ENCODE results near the gene ANKS4B.
"Not testable (repeated sequence)": the region's sequence is repeated elsewhere in the genome, so short reads cannot be mapped to it uniquely, and the experiment has no call there.

Gene ANKS4B

GRCh38 chr16:21265104-21265837 is 31.8 kb downstream of the ANKS4B start:
- no peak for DNase-seq (ENCODE audit: insufficient read length, low spot score)
- peak; percentile 61 for FAIRE-seq
- no peak for TF ChIP-seq POLR2A (IDR thresholded peaks at IDR 0.05; ENCODE audit: low read depth, low read length)
- TF ChIP-seq SPI1 (IDR thresholded peaks at IDR 0.05; ENCODE audit: low read depth, low read length) = no peak

GRCh38 chr16:21267298-21267697 is 33.8 kb downstream of the ANKS4B start:
- FAIRE-seq = no peak

GRCh38 chr16:21268236-21268635 is 34.7 kb downstream of the ANKS4B start:
- no peak for FAIRE-seq
- no peak for DNase-seq (ENCODE audit: insufficient read length, low spot score)
- TF ChIP-seq POLR2A (IDR thresholded peaks at IDR 0.05; ENCODE audit: low read depth, low read length) (no peak), POU2F2 (IDR thresholded peaks at IDR 0.05; ENCODE audit: low read depth, low read length) (no peak), TAF1 (IDR thresholded peaks at IDR 0.05; ENCODE audit: low read depth, low read length) (no peak), POLR2AphosphoS5 (IDR thresholded peaks at IDR 0.05; ENCODE audit: low read depth, low read length) (no peak), PAX5 (IDR thresholded peaks at IDR 0.05; ENCODE audit: insufficient read depth, low read length, severe bottlenecking) (no peak), SPI1 (IDR thresholded peaks at IDR 0.05; ENCODE audit: low read depth, low read length) (no peak)

More at GRCh38 chr16:21267298-21267697, 33.8 kb downstream of the ANKS4B start:
- no peak for DNase-seq (ENCODE audit: insufficient read length, low spot score)
- TF ChIP-seq POLR2AphosphoS5 (IDR thresholded peaks at IDR 0.05; ENCODE audit: low read depth, low read length) (no peak), TAF1 (IDR thresholded peaks at IDR 0.05; ENCODE audit: low read depth, low read length) (no peak), POU2F2 (IDR thresholded peaks at IDR 0.05; ENCODE audit: low read depth, low read length) (no peak), PAX5 (IDR thresholded peaks at IDR 0.05; ENCODE audit: insufficient read depth, low read length, severe bottlenecking) (no peak), POLR2A (IDR thresholded peaks at IDR 0.05; ENCODE audit: low read depth, low read length) (no peak), SPI1 (IDR thresholded peaks at IDR 0.05; ENCODE audit: low read depth, low read length) (no peak)

GRCh38 chr16:21272253-21272652 is 38.8 kb downstream of the ANKS4B start:
- TF ChIP-seq POU2F2 (IDR thresholded peaks at IDR 0.05; ENCODE audit: low read depth, low read length) = no peak
- TF ChIP-seq POLR2A (IDR thresholded peaks at IDR 0.05; ENCODE audit: low read depth, low read length) = no peak
- TF ChIP-seq SPI1 (IDR thresholded peaks at IDR 0.05; ENCODE audit: low read depth, low read length) = no peak
- TF ChIP-seq PAX5 (IDR thresholded peaks at IDR 0.05; ENCODE audit: insufficient read depth, low read length, severe bottlenecking) = no peak
- no peak for TF ChIP-seq TAF1 (IDR thresholded peaks at IDR 0.05; ENCODE audit: low read depth, low read length)
- no peak for TF ChIP-seq POLR2AphosphoS5 (IDR thresholded peaks at IDR 0.05; ENCODE audit: low read depth, low read length)
- DNase-seq (ENCODE audit: insufficient read length, low spot score) (no peak), FAIRE-seq (no peak)

- not testable (repeated sequence) for DNase-seq (ENCODE audit: insufficient read length, low spot score); FAIRE-seq
Observed at GRCh38 chr16:21272763-21273162, 39.3 kb downstream of the ANKS4B start.

GRCh38 chr16:21274172-21274726 is 40.8 kb downstream of the ANKS4B start:
- no peak for TF ChIP-seq POLR2A (IDR thresholded peaks at IDR 0.05; ENCODE audit: low read depth, low read length)
- no peak; the same call in 1 of the 2 replicates for TF ChIP-seq POU2F2 (IDR thresholded peaks at IDR 0.05; ENCODE audit: low read depth, low read length)
- peak; percentile 88 for TF ChIP-seq PAX5 (IDR thresholded peaks at IDR 0.05; ENCODE audit: insufficient read depth, low read length, severe bottlenecking)
- TF ChIP-seq SPI1 (IDR thresholded peaks at IDR 0.05; ENCODE audit: low read depth, low read length) = peak; percentile 96
- TF ChIP-seq TAF1 (IDR thresholded peaks at IDR 0.05; ENCODE audit: low read depth, low read length) = no peak
- no peak for TF ChIP-seq POLR2AphosphoS5 (IDR thresholded peaks at IDR 0.05; ENCODE audit: low read depth, low read length)
- no peak for FAIRE-seq
- DNase-seq (ENCODE audit: insufficient read length, low spot score) = no peak

GRCh38 chr16:21275529-21275928 is 42.0 kb downstream of the ANKS4B start:
- DNase-seq (ENCODE audit: insufficient read length, low spot score) = no peak
- FAIRE-seq = no peak
- no peak for TF ChIP-seq POU2F2 (IDR thresholded peaks at IDR 0.05; ENCODE audit: low read depth, low read length)
- TF ChIP-seq POLR2A (IDR thresholded peaks at IDR 0.05; ENCODE audit: low read depth, low read length) = no peak
- TF ChIP-seq PAX5 (IDR thresholded peaks at IDR 0.05; ENCODE audit: insufficient read depth, low read length, severe bottlenecking) = no peak
- TF ChIP-seq POLR2AphosphoS5 (IDR thresholded peaks at IDR 0.05; ENCODE audit: low read depth, low read length) = no peak
- no peak for TF ChIP-seq SPI1 (IDR thresholded peaks at IDR 0.05; ENCODE audit: low read depth, low read length)
- no peak for TF ChIP-seq TAF1 (IDR thresholded peaks at IDR 0.05; ENCODE audit: low read depth, low read length)

GRCh38 chr16:21276090-21276489 is 42.6 kb downstream of the ANKS4B start:
- FAIRE-seq (peak; percentile 43), DNase-seq (ENCODE audit: insufficient read length, low spot score) (no peak)
- TF ChIP-seq SPI1 (IDR thresholded peaks at IDR 0.05; ENCODE audit: low read depth, low read length) (peak; percentile 90), POLR2A (IDR thresholded peaks at IDR 0.05; ENCODE audit: low read depth, low read length) (no peak)

- FAIRE-seq (peak; percentile 20), DNase-seq (ENCODE audit: insufficient read length, low spot score) (no peak)
- no peak for TF ChIP-seq POLR2AphosphoS5 (IDR thresholded peaks at IDR 0.05; ENCODE audit: low read depth, low read length)
- no peak for TF ChIP-seq POLR2A (IDR thresholded peaks at IDR 0.05; ENCODE audit: low read depth, low read length)
- TF ChIP-seq TAF1 (IDR thresholded peaks at IDR 0.05; ENCODE audit: low read depth, low read length) = no peak
- TF ChIP-seq POU2F2 (IDR thresholded peaks at IDR 0.05; ENCODE audit: low read depth, low read length) = no peak
- TF ChIP-seq PAX5 (IDR thresholded peaks at IDR 0.05; ENCODE audit: insufficient read depth, low read length, severe bottlenecking) = no peak
- no peak for TF ChIP-seq SPI1 (IDR thresholded peaks at IDR 0.05; ENCODE audit: low read depth, low read length)
Observed at GRCh38 chr16:21277045-21277926, 43.8 kb downstream of the ANKS4B start.

All from GM12891 (cell line).